HG03378 (cell line): ENCODE data around the gene CSN3.

Source experiments
- ATAC-seq: cut with Tn5 transposase; IDR thresholded peaks from one replicate; pipeline ENCODE4 v1.9.1; 2021; ENCODE audit warnings: mild to moderate bottlenecking, moderate library complexity; ENCODE audit not compliant: unreplicated experiment

Gene CSN3

DNA sequence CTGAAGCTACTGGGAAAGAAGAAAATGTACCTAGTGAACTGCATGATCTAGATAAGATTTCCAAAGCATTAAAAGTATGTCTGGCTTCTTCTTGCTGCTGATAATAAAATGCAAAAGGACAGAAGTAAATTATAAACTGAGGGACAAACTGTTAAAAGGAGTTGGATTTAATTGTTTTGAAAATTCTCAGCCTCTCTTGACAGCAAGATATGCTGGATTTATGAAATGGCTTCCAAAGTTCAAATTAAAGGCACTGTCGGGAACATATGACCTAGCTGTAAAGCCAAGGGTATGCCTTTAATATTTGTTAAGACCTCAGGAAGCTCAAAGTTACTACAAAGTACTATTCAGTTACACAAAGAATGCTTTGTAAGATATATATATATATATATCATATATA lies 46.3 kb downstream of the CSN3 start:
- no peak for ATAC-seq

DNA sequence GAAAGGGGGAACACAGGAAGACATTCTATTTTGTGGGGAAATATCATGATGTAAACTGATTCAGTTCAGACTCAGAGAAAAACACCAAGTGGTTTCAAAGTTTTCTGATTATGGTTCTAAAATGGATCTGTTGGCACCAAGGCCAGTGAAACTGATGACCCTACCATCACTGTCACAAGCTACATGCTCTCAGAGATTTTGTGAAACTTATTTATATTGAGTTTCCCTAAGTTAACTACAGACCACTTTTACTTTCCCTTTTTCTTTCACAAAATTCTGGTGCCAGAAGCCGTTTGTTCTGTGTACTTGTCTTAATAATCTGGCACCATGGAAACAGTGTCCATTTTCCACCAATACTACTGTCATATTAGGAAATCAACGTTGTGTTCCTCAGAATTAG lies 48.9 kb downstream of the CSN3 start:
- ATAC-seq = no peak

- ATAC-seq = no peak
Observed at GRCh38 chr4:70297576-70297975, 55.2 kb downstream of the CSN3 start.

DNA sequence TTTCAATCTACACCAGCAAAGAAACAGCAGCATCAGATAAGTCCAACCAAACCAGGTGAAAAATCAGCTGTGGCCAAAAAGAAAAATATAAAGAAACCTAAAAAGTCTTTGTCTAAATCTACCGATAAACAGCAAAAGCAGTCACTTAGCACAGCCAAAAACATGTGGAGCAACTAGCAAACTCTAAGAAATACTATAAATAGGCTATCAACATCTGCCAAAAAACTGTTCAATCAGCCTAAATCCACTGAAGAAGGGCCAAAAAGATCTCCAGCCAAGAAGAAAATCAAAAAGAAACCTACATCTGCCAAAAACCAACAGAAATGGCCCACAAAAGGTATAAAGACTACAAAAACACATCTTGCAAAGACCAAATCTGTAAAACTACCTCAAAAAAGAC lies 55.7 kb downstream of the CSN3 start:
- ATAC-seq = no peak

DNA sequence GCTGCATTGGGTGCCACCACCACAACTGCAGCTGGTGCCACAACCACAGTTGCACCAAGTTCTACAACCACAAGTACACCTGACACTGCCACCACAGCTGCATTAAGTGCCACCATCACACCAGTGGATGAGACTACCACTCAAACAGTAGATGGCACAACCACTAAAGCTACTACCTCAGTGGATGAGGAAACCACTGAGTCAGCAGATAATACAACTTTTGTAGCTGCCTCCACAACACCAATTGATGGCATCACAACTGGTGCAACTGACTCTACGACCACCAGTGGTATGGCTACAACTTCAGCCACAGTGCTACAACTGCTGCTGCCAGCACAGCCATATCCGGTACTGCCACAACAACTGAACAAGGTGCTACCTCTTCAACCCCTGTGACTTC lies 57.2 kb downstream of the CSN3 start:
- no peak for ATAC-seq

- ATAC-seq = no peak
Observed at GRCh38 chr4:70300215-70300614, 57.8 kb downstream of the CSN3 start.
